Transverse colon (tissue), 4 donors: Measurements from ENCODE around the gene MCOLN1. TPM values are rescaled to one million over a fixed set of nuclear protein-coding genes. Genes with fewer than 3 reads are reported as not detected.

ENCODE experiments used
- DNase-seq: peaks from one replicate; pipeline ENCODE4 v3.0.0-alpha.2; 2019
- H3K27ac ChIP-seq, 4 donors: fragments of 200-600 bp; sonication (generic); 2 replicates each; pipeline ENCODE4 v1.5.1; 2016 to 2018; ENCODE audit warnings: inconsistent platforms in 4 of 4
- H3K27me3 ChIP-seq: fragments of 200-600 bp; sonication (generic); 2 replicates; pipeline ENCODE4 v1.5.1; 2017; ENCODE audit warnings: inconsistent platforms
- H3K36me3 ChIP-seq, 4 donors: fragments of 200-600 bp; sonication (generic); 2 replicates each; pipeline ENCODE4 v1.5.1; 2017 to 2019; ENCODE audit warnings: inconsistent platforms in 4 of 4
- H3K4me1 ChIP-seq, 4 donors: fragments of 200-600 bp; sonication (generic); 2 replicates each; pipeline ENCODE4 v1.5.1; 2017 to 2020; ENCODE audit warnings: inconsistent platforms in 4 of 4
- H3K4me3 ChIP-seq, 4 donors: fragments of 200-600 bp; sonication (generic); 1 replicate in 1 of 4; 2 replicates in 3 of 4; pipeline versions ENCODE4 v1.5.1 to v1.6.1; 2017 to 2019; ENCODE audit warnings: inconsistent platforms in 4 of 4
- H3K9me3 ChIP-seq, 2 donors: fragments of 200-600 bp; sonication (generic); 2 replicates each; pipeline ENCODE4 v1.5.1; 2017 to 2019; ENCODE audit warnings: inconsistent platforms in 2 of 2
- EP300 ChIP-seq: sonication (generic); formaldehyde crosslinking; IDR thresholded peaks from one replicate; pipeline ENCODE4 v1.6.1; 2017; ENCODE audit warnings: antibody characterized with exemption, low read depth
- POLR2A ChIP-seq: fragments of 450-650 bp; IDR thresholded peaks from one replicate; pipeline ENCODE4 v1.6.1; 2016; ENCODE audit warnings: antibody characterized with exemption, mild to moderate bottlenecking, moderate library complexity
- POLR2AphosphoS5 ChIP-seq, 3 donors: sonication (generic); formaldehyde crosslinking; IDR thresholded peaks; one replicate each; pipeline ENCODE4 v1.6.1; 2016; ENCODE audit warnings: antibody characterized with exemption in 3 of 3
- WGBS, 2 donors: methylation state at CpG; one replicate each; pipeline ENCODE4 v1.1.5; 2018; ENCODE audit warnings: low coverage in 1 of 2; 5-methylcytosine and 5-hydroxymethylcytosine counted together
- in situ Hi-C, 4 donors: fragments of 200-750 bp; cut with MboI; loops; one replicate each; pipeline versions ENCODE4 v1.15.0 to v1.15.1; 2017; ENCODE audit warnings: low sequenced_read_pairs in 3 of 4, low pct_ligation_motif_present in 1 of 4, low pct_unique_long_range_greater_than_20kb in 1 of 4
- intact Hi-C: fragments of 100-400 bp; cut with DNase I; formaldehyde crosslinking; loops from one replicate; pipeline ENCODE4 v1.15.1; 2023; ENCODE audit warnings: low total_unique reads
- total RNA-seq, 4 donors: library from RNA; depleted of rRNA; stranded (reverse); fragments of >200 nt; gene quantifications; one replicate each; pipeline ENCODE4 v1.1.0, GENCODE V29; 2016
- TF ChIP-seq, protein P1 (sequence below), 5 experiments: fragments of 200-600 bp in 3 of 5; fragments of 450-650 bp in 2 of 5; sonication (generic) in 3 of 5; IDR thresholded peaks; 1 replicate in 2 of 5; 2 replicates in 3 of 5; pipeline ENCODE4 v1.5.1; 2016 to 2017; ENCODE audit warnings: antibody characterized with exemption in 5 of 5, inconsistent platforms in 3 of 5, mild to moderate bottlenecking in 2 of 5, moderate library complexity in 1 of 5

The MCOLN1 gene
- total RNA-seq, 4 donors from 2014 or later = 14.7 to 93.1 (median 23.9) TPM

DNA sequence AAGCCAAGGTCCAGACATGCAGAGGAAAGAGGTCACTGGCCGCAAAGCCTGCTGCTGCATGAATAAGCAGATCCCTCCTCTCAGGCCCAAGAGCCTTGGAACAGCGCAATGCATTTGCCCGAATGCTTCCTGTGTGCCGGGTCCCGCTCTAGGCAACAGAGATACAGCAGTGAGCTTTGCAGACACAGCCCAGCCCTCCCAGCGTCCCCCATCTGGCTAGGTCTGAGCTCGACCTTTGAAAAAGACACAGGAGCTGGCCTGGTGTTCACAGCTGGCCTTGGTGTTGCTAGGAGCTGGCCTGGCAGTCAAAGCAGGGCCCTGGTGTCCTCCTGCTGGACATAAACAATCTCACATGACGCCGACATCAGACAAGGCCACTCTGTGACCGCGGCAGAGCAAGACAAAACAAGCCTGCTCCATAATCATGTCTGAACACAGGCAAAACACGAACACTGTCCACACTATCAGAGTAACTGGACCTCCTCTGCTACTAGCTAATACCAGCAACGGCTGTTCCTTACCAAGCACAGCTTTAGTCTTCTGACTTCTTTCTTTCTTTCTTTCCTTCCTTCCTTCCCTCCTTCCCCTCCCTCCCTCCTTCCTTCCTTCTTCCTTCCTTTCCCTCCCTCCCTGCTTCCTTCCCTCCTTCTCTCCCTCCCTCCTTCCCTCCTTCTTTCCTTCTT is 27.9 kb upstream of the MCOLN1 start:
- 46 to 73% methylated on average over 2 to 13 of the region's 13 CpGs for WGBS, 2 donors
- intact Hi-C loops = no loop called here
- H3K4me3 ChIP-seq = no peak overlapping the region

DNA sequence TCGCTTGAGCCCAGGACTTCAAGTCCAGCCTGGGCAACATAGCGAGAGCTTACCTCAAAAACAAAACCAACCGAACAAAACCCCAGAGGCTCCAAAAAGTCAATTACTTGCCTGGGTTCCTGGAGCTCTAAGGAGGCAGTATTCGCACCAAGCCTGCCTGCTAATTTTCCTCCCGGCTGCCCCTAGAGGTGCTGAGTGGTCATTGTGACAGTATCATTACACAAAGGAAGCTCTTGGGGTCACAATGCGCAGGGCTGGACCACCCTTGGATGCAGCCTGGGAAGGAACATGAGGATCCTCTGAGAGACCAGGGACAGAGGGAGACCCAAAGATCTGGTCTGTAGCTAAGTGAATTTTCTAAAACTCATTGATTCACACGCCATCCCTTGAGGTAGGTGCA is 25.1 kb upstream of the MCOLN1 start:
- intact Hi-C loops (no loop called here), in situ Hi-C loops (no loop called here)
- no peak overlapping the region for H3K4me3 ChIP-seq

More for the DNA sequence above, 27.9 kb upstream of the MCOLN1 start:
- peak overlapping the region; percentile 46 to 78 (median 68) for H3K27ac ChIP-seq
- DNase-seq = no peak
- no peaks in the 10 kb centered on the region for H3K36me3 ChIP-seq
- TF ChIP-seq, protein P1, sequence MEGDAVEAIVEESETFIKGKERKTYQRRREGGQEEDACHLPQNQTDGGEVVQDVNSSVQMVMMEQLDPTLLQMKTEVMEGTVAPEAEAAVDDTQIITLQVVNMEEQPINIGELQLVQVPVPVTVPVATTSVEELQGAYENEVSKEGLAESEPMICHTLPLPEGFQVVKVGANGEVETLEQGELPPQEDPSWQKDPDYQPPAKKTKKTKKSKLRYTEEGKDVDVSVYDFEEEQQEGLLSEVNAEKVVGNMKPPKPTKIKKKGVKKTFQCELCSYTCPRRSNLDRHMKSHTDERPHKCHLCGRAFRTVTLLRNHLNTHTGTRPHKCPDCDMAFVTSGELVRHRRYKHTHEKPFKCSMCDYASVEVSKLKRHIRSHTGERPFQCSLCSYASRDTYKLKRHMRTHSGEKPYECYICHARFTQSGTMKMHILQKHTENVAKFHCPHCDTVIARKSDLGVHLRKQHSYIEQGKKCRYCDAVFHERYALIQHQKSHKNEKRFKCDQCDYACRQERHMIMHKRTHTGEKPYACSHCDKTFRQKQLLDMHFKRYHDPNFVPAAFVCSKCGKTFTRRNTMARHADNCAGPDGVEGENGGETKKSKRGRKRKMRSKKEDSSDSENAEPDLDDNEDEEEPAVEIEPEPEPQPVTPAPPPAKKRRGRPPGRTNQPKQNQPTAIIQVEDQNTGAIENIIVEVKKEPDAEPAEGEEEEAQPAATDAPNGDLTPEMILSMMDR (IDR thresholded peaks at IDR 0.05) = peak in 1 of 5 experiments; percentile 26
- TF ChIP-seq EP300 = no peak
- peaks cover 0 to 11% (median 0%) of the 10 kb centered on the region in 4 donors for H3K4me1 ChIP-seq
- in situ Hi-C loops = no loop called here
- H3K9me3 ChIP-seq = no peaks in the 10 kb centered on the region
- no peaks in the 10 kb centered on the region for H3K27me3 ChIP-seq

DNA sequence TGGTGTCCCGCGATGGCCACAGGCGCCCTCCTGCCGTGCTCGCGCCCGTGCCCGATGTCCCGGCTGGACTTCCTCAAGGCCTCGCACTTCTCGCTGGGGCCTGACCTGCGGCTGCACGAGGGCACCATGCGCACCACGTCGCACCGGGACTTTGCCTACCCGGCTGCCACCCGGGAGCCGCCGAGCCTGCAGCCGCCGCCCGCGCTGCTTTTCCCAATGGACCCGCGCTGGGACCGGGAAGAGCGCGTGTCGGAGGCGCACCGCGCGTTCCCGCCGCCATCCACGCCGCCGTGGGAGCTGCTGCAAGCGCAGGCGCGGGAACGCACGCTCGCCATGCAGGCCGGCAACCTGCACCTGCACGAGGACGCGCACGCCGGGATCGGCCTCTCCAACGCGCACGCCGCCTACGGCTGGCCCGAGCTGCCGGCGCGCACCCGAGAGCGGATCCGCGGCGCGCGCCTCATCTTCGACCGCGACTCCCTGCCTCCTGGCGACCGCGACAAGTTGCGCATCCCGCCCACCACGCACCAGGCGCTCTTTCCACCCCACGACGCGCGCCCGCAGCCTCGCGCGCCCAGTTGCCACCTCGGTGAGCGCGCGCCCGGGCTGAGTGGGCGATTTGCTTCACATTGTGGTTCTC is 21.5 kb upstream of the MCOLN1 start:
- in situ Hi-C loops = no loop called here
- H3K27me3 ChIP-seq = peaks cover 13% of the 10 kb centered on the region
- intact Hi-C loops = no loop called here
- no peak overlapping the region for H3K27ac ChIP-seq
- peak; percentile 74 for DNase-seq
- peak overlapping the region; percentile 8 to 48 (median 19) for H3K4me3 ChIP-seq
- WGBS, 2 donors = 9% methylated on average over 50 of the region's 93 CpGs; no CpG with 5 or more reads in 1 of the 2 donors
- H3K4me1 ChIP-seq = peaks cover 6 to 20% (median 19%) of the 10 kb centered on the region in 4 donors
- H3K36me3 ChIP-seq = no peaks in the 10 kb centered on the region
- TF ChIP-seq, protein P1 (IDR thresholded peaks at IDR 0.05) = peak in 2 of 5 experiments; percentile 26 to 40
- TF ChIP-seq POLR2A (no peak), EP300 (no peak), POLR2AphosphoS5 (IDR thresholded peaks at IDR 0.05) (no peak)
- no peaks in the 10 kb centered on the region for H3K9me3 ChIP-seq

More for the DNA sequence above, 25.1 kb upstream of the MCOLN1 start:
- Histone ChIP-seq H3K27me3 (peaks cover 13% of the 10 kb centered on the region), H3K9me3 (no peaks in the 10 kb centered on the region), H3K4me1 (peaks cover 0 to 15% (median 9%) of the 10 kb centered on the region in 4 donors), H3K27ac (no peak overlapping the region), H3K36me3 (no peaks in the 10 kb centered on the region)
- WGBS, 2 donors = 57% methylated on average over 7 of the region's 7 CpGs; no CpG with 5 or more reads in 1 of the 2 donors
- TF ChIP-seq, protein P1 (IDR thresholded peaks at IDR 0.05) = peak; percentile 15 to 32 (median 29)
- TF ChIP-seq POLR2A = no peak
- no peak for DNase-seq

DNA sequence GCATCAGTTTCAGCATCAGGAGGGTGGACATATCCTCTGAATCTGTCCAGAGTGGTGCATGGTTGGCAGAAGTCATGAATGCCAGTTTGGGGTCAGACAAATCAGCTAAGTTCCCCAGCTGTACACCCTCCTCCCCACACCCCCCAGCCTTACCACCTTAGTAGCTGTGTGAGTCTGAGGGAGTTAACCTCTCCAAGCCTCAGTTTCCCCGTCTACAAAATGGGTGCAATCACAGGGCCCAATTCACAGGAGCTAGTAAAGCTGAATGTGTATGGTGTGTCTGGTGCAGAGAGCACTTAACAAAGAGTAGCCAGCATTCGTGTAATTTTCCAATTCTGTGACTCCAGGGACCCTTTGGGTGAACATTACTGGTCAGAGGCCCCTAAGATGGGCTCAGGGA is 19.9 kb upstream of the MCOLN1 start:
- Histone ChIP-seq H3K4me3 (no peak overlapping the region), H3K9me3 (no peaks in the 10 kb centered on the region), H3K4me1 (peaks cover 6 to 28% (median 21%) of the 10 kb centered on the region in 4 donors), H3K36me3 (no peaks in the 10 kb centered on the region), H3K27me3 (peaks cover 13% of the 10 kb centered on the region), H3K27ac (no peak overlapping the region)
- TF ChIP-seq POLR2AphosphoS5 (IDR thresholded peaks at IDR 0.05) = no peak
- no peak for TF ChIP-seq POLR2A
- TF ChIP-seq EP300 = no peak
- TF ChIP-seq, protein P1 (IDR thresholded peaks at IDR 0.05) = no peak
- DNase-seq = no peak
- in situ Hi-C loops = no loop called here
- intact Hi-C loops = no loop called here
- WGBS, 2 donors = 50% methylated on average over 2 of the region's 2 CpGs; no CpG with 5 or more reads in 1 of the 2 donors
